Ishikawa (cell line): Measurements from ENCODE around the gene SLC6A18.

ENCODE experiments used
- CEBPB ChIP-seq: IDR thresholded peaks from 2 replicates; pipeline ENCODE4 v1.6.1; 2012
- CREB1 ChIP-seq: IDR thresholded peaks from 2 replicates; pipeline ENCODE4 v1.6.1; 2012; ENCODE audit warnings: low read depth
- EGR1 ChIP-seq: IDR thresholded peaks from 2 replicates; pipeline ENCODE4 v1.6.1; 2012
- EP300 ChIP-seq: IDR thresholded peaks from 2 replicates; pipeline ENCODE4 v1.6.1; 2012; ENCODE audit warnings: borderline replicate concordance
- FOXM1 ChIP-seq: IDR thresholded peaks from 2 replicates; pipeline ENCODE4 v1.6.1; 2012; ENCODE audit warnings: low read depth, borderline replicate concordance
- NFIC ChIP-seq: IDR thresholded peaks from 2 replicates; pipeline ENCODE4 v1.6.1; 2012
- RAD21 ChIP-seq: IDR thresholded peaks from 2 replicates; pipeline ENCODE4 v1.6.1; 2012; ENCODE audit warnings: low read depth
- TAF1 ChIP-seq: IDR thresholded peaks from 2 replicates; pipeline ENCODE4 v1.6.1; 2012; ENCODE audit warnings: low read depth, mild to moderate bottlenecking
- TCF12 ChIP-seq: IDR thresholded peaks from 2 replicates; pipeline ENCODE4 v1.6.1; 2012; ENCODE audit warnings: low read depth
- TEAD4 ChIP-seq: IDR thresholded peaks from 2 replicates; pipeline ENCODE4 v1.6.1; 2012
- YY1 ChIP-seq: IDR thresholded peaks from 2 replicates; pipeline ENCODE4 v1.6.1; 2012; ENCODE audit warnings: low read depth
- ZBTB7A ChIP-seq: IDR thresholded peaks from 2 replicates; pipeline ENCODE4 v1.6.1; 2012; ENCODE audit warnings: low read depth
- TF ChIP-seq, protein P1 (sequence below): IDR thresholded peaks from 2 replicates; pipeline ENCODE4 v1.6.1; 2012
- TF ChIP-seq, protein P2 (sequence below): IDR thresholded peaks from 2 replicates; pipeline ENCODE4 v1.6.1; 2012
- TF ChIP-seq, protein P3 (sequence below): IDR thresholded peaks from 2 replicates; pipeline ENCODE4 v1.6.1; 2012; ENCODE audit warnings: low read depth, mild to moderate bottlenecking

Gene SLC6A18

DNA sequence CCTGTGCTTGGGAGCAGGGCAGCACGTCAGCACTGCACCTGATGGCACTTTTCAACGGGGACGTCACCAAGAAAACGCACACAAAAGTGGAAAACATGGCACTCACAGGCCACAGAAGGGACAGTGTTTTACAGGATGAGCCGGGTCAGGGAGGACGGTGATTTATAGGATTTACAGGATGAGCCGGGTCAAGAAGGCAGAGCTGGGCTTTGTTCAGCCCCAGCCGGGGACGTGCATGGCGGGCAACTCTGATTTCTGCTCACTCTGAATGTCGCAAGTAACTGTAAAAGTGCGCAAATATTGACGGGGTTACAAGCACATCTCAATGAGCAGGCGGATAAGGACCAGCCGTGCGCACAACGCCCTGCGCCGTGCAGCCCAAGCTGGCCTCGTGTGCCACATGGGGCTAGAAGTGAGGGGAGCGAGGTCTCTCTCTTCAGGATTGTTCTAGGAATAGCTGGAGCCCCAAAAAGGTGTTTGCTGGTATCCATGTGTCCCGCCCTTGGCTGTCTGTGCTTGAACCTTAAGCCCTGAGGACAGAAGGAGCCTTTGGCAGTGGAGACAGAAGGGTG is 16.4 kb downstream of the SLC6A18 start:
- TF ChIP-seq ZBTB7A (no peak), CREB1 (no peak), TCF12 (no peak), RAD21 (no peak), YY1 (no peak)

GRCh38 chr5:1242733-1243486 is 17.7 kb downstream of the SLC6A18 start:
- no peak for TF ChIP-seq CEBPB
- TF ChIP-seq, protein P1, sequence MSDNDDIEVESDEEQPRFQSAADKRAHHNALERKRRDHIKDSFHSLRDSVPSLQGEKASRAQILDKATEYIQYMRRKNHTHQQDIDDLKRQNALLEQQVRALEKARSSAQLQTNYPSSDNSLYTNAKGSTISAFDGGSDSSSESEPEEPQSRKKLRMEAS, result no peak
- no peak for TF ChIP-seq CREB1
- no peak for TF ChIP-seq FOXM1
- TF ChIP-seq, protein P2, sequence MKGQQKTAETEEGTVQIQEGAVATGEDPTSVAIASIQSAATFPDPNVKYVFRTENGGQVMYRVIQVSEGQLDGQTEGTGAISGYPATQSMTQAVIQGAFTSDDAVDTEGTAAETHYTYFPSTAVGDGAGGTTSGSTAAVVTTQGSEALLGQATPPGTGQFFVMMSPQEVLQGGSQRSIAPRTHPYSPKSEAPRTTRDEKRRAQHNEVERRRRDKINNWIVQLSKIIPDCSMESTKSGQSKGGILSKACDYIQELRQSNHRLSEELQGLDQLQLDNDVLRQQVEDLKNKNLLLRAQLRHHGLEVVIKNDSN, result no peak
- no peak for TF ChIP-seq TCF12
- no peak for TF ChIP-seq ZBTB7A
- TF ChIP-seq NFIC, result no peak
- TF ChIP-seq EGR1, result no peak
- no peak for TF ChIP-seq EP300
- TF ChIP-seq RAD21, result no peak
- TF ChIP-seq, protein P3, sequence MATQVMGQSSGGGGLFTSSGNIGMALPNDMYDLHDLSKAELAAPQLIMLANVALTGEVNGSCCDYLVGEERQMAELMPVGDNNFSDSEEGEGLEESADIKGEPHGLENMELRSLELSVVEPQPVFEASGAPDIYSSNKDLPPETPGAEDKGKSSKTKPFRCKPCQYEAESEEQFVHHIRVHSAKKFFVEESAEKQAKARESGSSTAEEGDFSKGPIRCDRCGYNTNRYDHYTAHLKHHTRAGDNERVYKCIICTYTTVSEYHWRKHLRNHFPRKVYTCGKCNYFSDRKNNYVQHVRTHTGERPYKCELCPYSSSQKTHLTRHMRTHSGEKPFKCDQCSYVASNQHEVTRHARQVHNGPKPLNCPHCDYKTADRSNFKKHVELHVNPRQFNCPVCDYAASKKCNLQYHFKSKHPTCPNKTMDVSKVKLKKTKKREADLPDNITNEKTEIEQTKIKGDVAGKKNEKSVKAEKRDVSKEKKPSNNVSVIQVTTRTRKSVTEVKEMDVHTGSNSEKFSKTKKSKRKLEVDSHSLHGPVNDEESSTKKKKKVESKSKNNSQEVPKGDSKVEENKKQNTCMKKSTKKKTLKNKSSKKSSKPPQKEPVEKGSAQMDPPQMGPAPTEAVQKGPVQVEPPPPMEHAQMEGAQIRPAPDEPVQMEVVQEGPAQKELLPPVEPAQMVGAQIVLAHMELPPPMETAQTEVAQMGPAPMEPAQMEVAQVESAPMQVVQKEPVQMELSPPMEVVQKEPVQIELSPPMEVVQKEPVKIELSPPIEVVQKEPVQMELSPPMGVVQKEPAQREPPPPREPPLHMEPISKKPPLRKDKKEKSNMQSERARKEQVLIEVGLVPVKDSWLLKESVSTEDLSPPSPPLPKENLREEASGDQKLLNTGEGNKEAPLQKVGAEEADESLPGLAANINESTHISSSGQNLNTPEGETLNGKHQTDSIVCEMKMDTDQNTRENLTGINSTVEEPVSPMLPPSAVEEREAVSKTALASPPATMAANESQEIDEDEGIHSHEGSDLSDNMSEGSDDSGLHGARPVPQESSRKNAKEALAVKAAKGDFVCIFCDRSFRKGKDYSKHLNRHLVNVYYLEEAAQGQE, result no peak
- no peak for TF ChIP-seq TAF1
- TF ChIP-seq YY1, result no peak
- TF ChIP-seq TEAD4, result no peak

- TF ChIP-seq TAF1 (no peak), EP300 (no peak), NFIC (no peak), EGR1 (no peak), CREB1 (no peak), CEBPB (no peak), TCF12 (no peak), FOXM1 (no peak), YY1 (no peak)
- TF ChIP-seq, protein P2, result no peak
- TF ChIP-seq, protein P1, result no peak
These were observed 18.4 kb downstream of the SLC6A18 start for GRCh38 chr5:1243487-1244130.

GRCh38 chr5:1244255-1244654 is 19.1 kb downstream of the SLC6A18 start:
- TF ChIP-seq, protein P1, result no peak
- TF ChIP-seq NFIC, result no peak

DNA sequence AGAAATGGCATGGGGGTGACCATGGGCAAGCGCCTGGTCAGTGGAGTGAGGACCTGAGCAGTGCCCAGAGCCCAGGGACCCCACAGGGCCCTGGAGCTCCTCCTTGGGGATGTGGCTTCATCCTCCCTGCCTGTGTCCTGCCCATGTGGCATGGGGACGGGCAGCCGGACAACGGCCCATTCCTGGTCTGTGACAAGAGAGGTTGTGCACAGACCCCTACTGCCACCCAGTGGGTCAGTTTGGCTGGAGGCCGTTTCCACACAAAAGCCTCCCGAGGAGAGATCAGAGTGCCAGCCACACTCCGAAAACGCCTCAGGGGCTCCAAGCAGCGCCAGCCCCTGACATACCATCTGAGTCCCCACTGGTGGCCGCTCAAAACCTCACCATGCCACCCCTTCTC is 19.8 kb downstream of the SLC6A18 start:
- TF ChIP-seq, protein P3, result no peak
- TF ChIP-seq RAD21, result peak; percentile 58
- TF ChIP-seq TEAD4, result no peak

GRCh38 chr5:1245905-1246576 is 20.9 kb downstream of the SLC6A18 start:
- TF ChIP-seq, protein P1, result no peak
- TF ChIP-seq TCF12 (no peak), ZBTB7A (0 out of 2 replicates have a peak, but pooled peaks have one; percentile 16), YY1 (no peak)
